Measurements from ENCODE around the gene BAK1.

DNA sequence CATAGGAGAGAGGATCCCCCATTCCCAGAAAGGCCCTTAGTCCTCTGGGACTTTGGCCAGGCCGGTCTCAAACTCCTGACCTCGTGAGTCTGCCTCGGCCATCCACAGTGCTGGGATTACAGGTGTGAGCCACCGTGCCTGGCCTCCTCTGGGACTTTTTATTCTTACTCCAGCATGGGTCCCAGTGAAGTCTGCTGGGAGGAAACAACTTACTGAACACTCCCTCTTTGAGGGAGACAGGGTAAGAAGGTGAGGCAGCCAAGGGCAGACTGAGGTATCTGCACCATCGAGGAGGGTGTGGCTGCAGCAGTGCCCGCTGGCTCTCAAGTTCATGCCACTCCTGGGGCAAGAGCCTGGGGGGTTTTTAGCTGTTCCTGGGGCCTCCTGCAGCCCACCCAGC is 2.4 kb downstream of the BAK1 start:
- TF ChIP-seq, protein P1, sequence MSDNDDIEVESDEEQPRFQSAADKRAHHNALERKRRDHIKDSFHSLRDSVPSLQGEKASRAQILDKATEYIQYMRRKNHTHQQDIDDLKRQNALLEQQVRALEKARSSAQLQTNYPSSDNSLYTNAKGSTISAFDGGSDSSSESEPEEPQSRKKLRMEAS (IDR thresholded peaks at IDR 0.05): no peak
- TF ChIP-seq TAF1 (IDR thresholded peaks at IDR 0.05; ENCODE audit: low read depth): no peak
- TF ChIP-seq CEBPB (IDR thresholded peaks at IDR 0.05): no peak
- TF ChIP-seq YY1 (IDR thresholded peaks at IDR 0.05; ENCODE audit: low read depth): no peak
- no peak for TF ChIP-seq RAD21 (IDR thresholded peaks at IDR 0.05; ENCODE audit: low read depth)
- no peak for TF ChIP-seq FOXM1 (IDR thresholded peaks at IDR 0.05; ENCODE audit: borderline replicate concordance, low read depth)
- TF ChIP-seq EP300 (IDR thresholded peaks at IDR 0.05; ENCODE audit: borderline replicate concordance): no peak
- TF ChIP-seq, protein P2, sequence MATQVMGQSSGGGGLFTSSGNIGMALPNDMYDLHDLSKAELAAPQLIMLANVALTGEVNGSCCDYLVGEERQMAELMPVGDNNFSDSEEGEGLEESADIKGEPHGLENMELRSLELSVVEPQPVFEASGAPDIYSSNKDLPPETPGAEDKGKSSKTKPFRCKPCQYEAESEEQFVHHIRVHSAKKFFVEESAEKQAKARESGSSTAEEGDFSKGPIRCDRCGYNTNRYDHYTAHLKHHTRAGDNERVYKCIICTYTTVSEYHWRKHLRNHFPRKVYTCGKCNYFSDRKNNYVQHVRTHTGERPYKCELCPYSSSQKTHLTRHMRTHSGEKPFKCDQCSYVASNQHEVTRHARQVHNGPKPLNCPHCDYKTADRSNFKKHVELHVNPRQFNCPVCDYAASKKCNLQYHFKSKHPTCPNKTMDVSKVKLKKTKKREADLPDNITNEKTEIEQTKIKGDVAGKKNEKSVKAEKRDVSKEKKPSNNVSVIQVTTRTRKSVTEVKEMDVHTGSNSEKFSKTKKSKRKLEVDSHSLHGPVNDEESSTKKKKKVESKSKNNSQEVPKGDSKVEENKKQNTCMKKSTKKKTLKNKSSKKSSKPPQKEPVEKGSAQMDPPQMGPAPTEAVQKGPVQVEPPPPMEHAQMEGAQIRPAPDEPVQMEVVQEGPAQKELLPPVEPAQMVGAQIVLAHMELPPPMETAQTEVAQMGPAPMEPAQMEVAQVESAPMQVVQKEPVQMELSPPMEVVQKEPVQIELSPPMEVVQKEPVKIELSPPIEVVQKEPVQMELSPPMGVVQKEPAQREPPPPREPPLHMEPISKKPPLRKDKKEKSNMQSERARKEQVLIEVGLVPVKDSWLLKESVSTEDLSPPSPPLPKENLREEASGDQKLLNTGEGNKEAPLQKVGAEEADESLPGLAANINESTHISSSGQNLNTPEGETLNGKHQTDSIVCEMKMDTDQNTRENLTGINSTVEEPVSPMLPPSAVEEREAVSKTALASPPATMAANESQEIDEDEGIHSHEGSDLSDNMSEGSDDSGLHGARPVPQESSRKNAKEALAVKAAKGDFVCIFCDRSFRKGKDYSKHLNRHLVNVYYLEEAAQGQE (IDR thresholded peaks at IDR 0.05; ENCODE audit: low read depth): no peak
- no peak for TF ChIP-seq ZBTB7A (IDR thresholded peaks at IDR 0.05; ENCODE audit: low read depth)
- TF ChIP-seq TEAD4 (IDR thresholded peaks at IDR 0.05): no peak
- TF ChIP-seq EGR1 (IDR thresholded peaks at IDR 0.05): no peak
- TF ChIP-seq, protein P3, sequence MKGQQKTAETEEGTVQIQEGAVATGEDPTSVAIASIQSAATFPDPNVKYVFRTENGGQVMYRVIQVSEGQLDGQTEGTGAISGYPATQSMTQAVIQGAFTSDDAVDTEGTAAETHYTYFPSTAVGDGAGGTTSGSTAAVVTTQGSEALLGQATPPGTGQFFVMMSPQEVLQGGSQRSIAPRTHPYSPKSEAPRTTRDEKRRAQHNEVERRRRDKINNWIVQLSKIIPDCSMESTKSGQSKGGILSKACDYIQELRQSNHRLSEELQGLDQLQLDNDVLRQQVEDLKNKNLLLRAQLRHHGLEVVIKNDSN (IDR thresholded peaks at IDR 0.05): no peak
- TF ChIP-seq TCF12 (IDR thresholded peaks at IDR 0.05; ENCODE audit: low read depth): no peak

All from Ishikawa (cell line).